Osteocyte (in vitro differentiated cells): ENCODE data around the gene APOL5. TPM values are rescaled to one million over a fixed set of nuclear protein-coding genes. Genes with fewer than 3 reads are reported as not detected.
"Not testable (repeated sequence)": the region's sequence is repeated elsewhere in the genome, so short reads cannot be mapped to it uniquely, and the experiment has no call there.

Experiments used
- DNase-seq: peaks from one replicate; pipeline ENCODE4 v3.0.0; 2021; ENCODE audit warnings: mixed read lengths; ENCODE audit not compliant: unreplicated experiment; ENCODE audit errors: extremely low spot score
- H3K27ac Mint-ChIP-seq: one replicate; pipeline ENCODE4 v1.8.0; 2021; ENCODE audit warnings: mild to moderate bottlenecking, mixed read lengths; ENCODE audit not compliant: unreplicated experiment
- H3K27me3 Mint-ChIP-seq: one replicate; pipeline ENCODE4 v1.8.0; 2021; ENCODE audit warnings: mixed read lengths; ENCODE audit not compliant: unreplicated experiment
- H3K36me3 Mint-ChIP-seq: one replicate; pipeline ENCODE4 v1.8.0; 2021; ENCODE audit warnings: mixed read lengths; ENCODE audit not compliant: unreplicated experiment
- H3K4me1 Mint-ChIP-seq: one replicate; pipeline ENCODE4 v1.8.0; 2021; ENCODE audit warnings: mixed read lengths; ENCODE audit not compliant: unreplicated experiment
- H3K4me3 Mint-ChIP-seq: one replicate; pipeline ENCODE4 v1.8.0; 2021; ENCODE audit warnings: mild to moderate bottlenecking, moderate library complexity, mixed read lengths; ENCODE audit not compliant: unreplicated experiment
- H3K9me3 Mint-ChIP-seq: one replicate; pipeline ENCODE4 v1.8.0; 2021; ENCODE audit warnings: mixed read lengths; ENCODE audit not compliant: unreplicated experiment
- CTCF ChIP-seq: fragments of 200-600 bp; sonication (generic); IDR thresholded peaks from 2 replicates; pipeline ENCODE4 v1.5.0; 2021; ENCODE audit warnings: antibody characterized with exemption, mild to moderate bottlenecking, moderate library complexity
- long read RNA-seq: library from polyadenylated mRNA; unstranded; transcript quantifications from one replicate; pipeline ENCODE4 v2.0.0, GENCODE V29; 2021
- total RNA-seq: library from RNA; stranded (reverse); gene quantifications from 2 replicates; pipeline ENCODE4 v1.2.1, GENCODE V29; 2021

APOL5 gene, protein sequence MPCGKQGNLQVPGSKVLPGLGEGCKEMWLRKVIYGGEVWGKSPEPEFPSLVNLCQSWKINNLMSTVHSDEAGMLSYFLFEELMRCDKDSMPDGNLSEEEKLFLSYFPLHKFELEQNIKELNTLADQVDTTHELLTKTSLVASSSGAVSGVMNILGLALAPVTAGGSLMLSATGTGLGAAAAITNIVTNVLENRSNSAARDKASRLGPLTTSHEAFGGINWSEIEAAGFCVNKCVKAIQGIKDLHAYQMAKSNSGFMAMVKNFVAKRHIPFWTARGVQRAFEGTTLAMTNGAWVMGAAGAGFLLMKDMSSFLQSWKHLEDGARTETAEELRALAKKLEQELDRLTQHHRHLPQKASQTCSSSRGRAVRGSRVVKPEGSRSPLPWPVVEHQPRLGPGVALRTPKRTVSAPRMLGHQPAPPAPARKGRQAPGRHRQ
- total RNA-seq = not detected in 2 replicates
- long read RNA-seq = 0 reads

DNA sequence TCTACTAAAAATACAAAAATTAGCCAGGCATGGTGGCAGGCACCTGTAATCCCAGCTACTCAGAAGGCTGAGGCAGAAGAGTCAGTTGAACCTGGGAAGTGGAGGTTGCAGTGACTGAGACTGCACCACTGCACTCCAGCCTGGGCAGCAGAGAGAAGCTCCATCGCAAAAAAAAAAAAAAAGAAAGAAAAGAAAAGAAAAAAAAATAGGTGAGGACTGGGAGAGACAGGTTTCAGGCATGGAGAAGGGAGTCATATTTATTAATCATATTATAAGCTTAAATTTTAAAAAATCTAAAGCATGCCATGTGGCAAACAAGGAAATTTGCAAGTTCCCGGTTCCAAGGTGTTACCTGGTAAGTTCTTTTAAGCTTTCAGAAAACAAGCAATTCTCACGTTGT lies at the start of gene APOL5:
TSS of gene APOL5 (plus strand) at position 301 of the 400 bp plus-strand sequence. CDS start at position 301, 0 bp downstream.
- Mint-ChIP-seq H3K36me3 (no peaks in the 10 kb centered on the region), H3K27me3 (peaks cover 5% of the 10 kb centered on the region), H3K9me3 (peaks cover 3% of the 10 kb centered on the region), H3K4me1 (no peaks in the 10 kb centered on the region), H3K4me3 (no peak within 1 kb of the TSS), H3K27ac (no peak within 1 kb of the TSS)
- DNase-seq = no peak
- no peak for TF ChIP-seq CTCF

- TF ChIP-seq CTCF = no peak
- no peak for DNase-seq
- H3K4me1 Mint-ChIP-seq = peaks cover 8% of the 10 kb centered on the region
- peaks cover 7% of the 10 kb centered on the region for H3K9me3 Mint-ChIP-seq
- no peak overlapping the region for H3K27ac Mint-ChIP-seq
- H3K4me3 Mint-ChIP-seq = no peak overlapping the region
- H3K36me3 Mint-ChIP-seq = peaks cover 2% of the 10 kb centered on the region
- peaks cover 5% of the 10 kb centered on the region for H3K27me3 Mint-ChIP-seq
Observed at GRCh38 chr22:35674335-35674734, 43.3 kb upstream of the APOL5 start.

DNA sequence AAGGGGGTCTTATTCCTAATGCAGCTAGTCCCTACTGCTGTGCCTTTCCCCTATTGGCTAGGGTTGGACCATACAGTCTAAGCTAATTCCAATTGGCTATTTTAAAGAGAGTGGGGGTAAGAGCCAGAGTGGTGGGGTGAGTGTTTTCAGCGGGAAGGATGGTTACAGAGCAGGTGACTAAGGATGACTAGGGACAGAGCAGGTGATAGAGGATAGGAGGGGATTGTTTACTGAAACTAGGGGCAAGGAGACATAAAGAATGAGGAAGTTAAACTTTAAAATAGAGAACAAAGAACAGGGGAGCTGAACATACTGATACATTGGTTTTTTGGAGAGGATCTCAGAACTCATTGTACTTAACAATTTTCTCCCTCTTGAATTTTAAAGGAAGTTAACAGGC lies 41.6 kb upstream of the APOL5 start:
- H3K36me3 Mint-ChIP-seq, H3K4me3 Mint-ChIP-seq, H3K27ac Mint-ChIP-seq, H3K9me3 Mint-ChIP-seq, H3K27me3 Mint-ChIP-seq: not testable (repeated sequence)
- H3K4me1 Mint-ChIP-seq = peaks cover 14% of the 10 kb centered on the region
- peak; percentile 8 for DNase-seq

DNA sequence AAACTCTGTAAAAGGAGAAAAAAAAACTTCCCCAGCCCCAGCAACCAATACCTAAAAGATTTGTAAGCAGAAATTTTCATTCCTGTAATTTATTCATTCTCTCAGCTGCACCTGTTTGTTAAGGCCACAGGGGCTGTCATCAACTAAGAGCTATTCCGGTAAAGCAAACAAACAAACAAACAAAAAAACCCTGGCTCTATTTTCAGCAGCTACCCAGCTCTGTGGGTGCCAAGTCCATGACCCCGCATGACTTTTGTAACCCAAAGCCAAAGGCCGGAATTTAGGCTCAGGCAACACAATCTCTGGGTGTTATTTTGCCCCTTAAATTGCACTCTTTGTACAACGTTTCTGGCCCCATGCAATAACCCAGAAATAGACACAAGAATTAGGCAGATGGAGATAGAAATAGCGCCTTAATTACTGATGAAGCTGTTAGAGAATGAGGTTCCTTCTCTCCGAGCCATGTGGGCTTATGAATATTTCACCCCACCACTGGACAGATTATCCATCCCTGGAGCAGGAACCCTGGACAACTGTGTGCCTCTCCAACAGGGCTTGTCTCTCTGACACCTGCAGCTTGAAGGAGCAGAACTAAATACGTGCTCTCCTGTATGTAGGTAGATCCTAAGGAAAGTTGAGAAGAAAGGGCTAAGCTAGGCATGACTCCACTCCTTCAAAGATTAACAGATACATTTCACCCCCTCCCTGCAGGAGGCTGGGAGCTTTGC lies 40.0 kb upstream of the APOL5 start:
- DNase-seq = peak; percentile 30
- H3K9me3 Mint-ChIP-seq = peaks cover under 1% of the 10 kb centered on the region
- no peak overlapping the region for H3K27ac Mint-ChIP-seq
- no peak for TF ChIP-seq CTCF
- peaks cover 2% of the 10 kb centered on the region for H3K27me3 Mint-ChIP-seq
- H3K36me3 Mint-ChIP-seq = no peaks in the 10 kb centered on the region
- peaks cover 14% of the 10 kb centered on the region for H3K4me1 Mint-ChIP-seq
- H3K4me3 Mint-ChIP-seq = no peak overlapping the region

DNA sequence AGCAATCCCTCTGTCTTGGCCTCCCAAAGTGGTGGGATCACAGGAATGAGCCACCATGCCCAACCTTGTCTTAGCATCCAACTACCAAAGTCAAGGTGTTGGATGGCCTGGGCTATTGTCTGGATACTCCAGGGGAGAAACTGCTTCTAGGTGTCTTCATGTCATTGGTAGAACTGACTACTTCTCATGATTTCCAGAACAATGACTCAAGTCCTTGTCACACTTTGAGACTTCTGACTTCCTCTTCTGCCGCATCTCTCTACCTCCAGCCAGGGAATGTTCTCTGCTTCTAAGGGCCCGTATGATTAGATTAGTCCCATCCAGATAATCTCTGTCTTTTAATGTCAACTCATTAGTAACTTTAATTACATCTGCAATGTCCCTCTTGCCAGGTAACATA lies 38.8 kb upstream of the APOL5 start:
- no peaks in the 10 kb centered on the region for H3K36me3 Mint-ChIP-seq
- no peak for DNase-seq

GRCh38 chr22:35679492-35679891 lies 38.2 kb upstream of the APOL5 start:
- H3K4me3 Mint-ChIP-seq, H3K36me3 Mint-ChIP-seq, DNase-seq, H3K27ac Mint-ChIP-seq, H3K9me3 Mint-ChIP-seq, H3K27me3 Mint-ChIP-seq: not testable (repeated sequence)
- H3K4me1 Mint-ChIP-seq = peaks cover 12% of the 10 kb centered on the region

More for the DNA sequence above, 38.8 kb upstream of the APOL5 start:
- Mint-ChIP-seq H3K27me3 (peaks cover 5% of the 10 kb centered on the region), H3K4me3 (no peak overlapping the region), H3K27ac (no peak overlapping the region), H3K9me3 (no peaks in the 10 kb centered on the region), H3K4me1 (peaks cover 14% of the 10 kb centered on the region)
- no peak for TF ChIP-seq CTCF
